Adipose tissue (tissue), 3 donors: ENCODE data around the gene PRKG1. TPM values are rescaled to one million over a fixed set of nuclear protein-coding genes. Genes with fewer than 3 reads are reported as not detected.
"Not testable (repeated sequence)": the region's sequence is repeated elsewhere in the genome, so short reads cannot be mapped to it uniquely, and the experiment has no call there.

ENCODE experiments used
- H3K27ac ChIP-seq: one replicate; pipeline ENCODE4 v1.5.1; 2013; ENCODE audit warnings: low read depth, low read length
- WGBS, 3 donors: extraction: QIAGEN DNeasy Blood & Tissue Kit; methylation state at CpG; one replicate each; pipeline ENCODE4 v1.1.7; 2013; 5-methylcytosine and 5-hydroxymethylcytosine counted together
- polyA plus RNA-seq, 3 donors: library from polyadenylated mRNA; stranded (reverse); fragments of 200-250 nt; gene quantifications; one replicate each; pipeline ENCODE4 v1.2.3, GENCODE V29; 2013
- donor health status: healthy with polysubstance abuse.
- donor health status: Bipolar disorder and iron deficiency.
- donor health status: healthy.

The PRKG1 gene
- polyA plus RNA-seq, 3 donors = 0.46 to 13.2 (median 2.1) TPM

- 70 to 94% (median 85%) methylated on average over 3 of the region's 3 CpGs for WGBS, 3 donors
Observed at GRCh38 chr10:51198170-51198569, 123.9 kb downstream of the PRKG1 start.

DNA sequence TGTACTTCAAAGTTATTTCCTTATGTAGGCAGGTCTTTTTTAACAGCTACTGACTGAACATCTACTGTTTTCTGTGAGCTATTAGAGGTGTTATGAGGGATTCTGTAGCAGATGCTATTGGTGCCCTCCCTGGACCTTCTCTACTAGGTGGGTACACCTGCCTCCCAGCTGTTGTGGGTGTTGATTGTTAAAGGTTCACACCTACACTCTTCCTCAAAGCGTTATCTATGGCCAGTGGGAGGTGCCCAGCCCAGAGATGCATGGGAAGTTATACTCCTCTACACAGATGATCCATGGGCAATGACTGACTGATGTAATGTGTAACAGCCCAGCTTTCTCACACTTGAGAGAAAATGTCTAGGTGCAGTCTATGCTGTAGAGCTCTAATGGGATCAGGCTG, 127.7 kb downstream of the PRKG1 start:
- 58 to 85% (median 78%) methylated on average over 1 of the region's 1 CpG for WGBS, 3 donors
- H3K27ac ChIP-seq = no peak overlapping the region

More at GRCh38 chr10:51198170-51198569, 123.9 kb downstream of the PRKG1 start:
- H3K27ac ChIP-seq = no peak overlapping the region

DNA sequence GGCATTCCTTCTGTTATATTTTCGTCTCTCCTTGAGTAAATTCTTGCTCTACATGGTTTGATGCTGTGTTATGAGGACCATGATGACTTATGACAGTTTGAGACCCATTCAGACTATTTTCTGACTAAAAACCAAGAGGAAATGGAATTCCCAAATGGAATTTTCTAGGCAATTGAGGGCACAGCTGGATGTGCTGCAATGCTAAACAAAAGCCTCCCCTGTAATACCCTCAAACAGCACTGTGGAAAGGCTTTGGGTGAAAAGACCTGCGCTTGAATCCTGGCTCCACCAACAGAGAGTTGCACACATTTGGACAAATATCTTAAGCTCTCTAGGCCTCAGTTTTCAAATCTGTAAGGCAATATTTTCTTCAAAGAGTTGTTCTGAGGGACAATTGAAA, 129.1 kb downstream of the PRKG1 start:
- 93 to 96% (median 94%) methylated on average over 2 of the region's 2 CpGs for WGBS, 3 donors
- H3K27ac ChIP-seq = no peak overlapping the region

DNA sequence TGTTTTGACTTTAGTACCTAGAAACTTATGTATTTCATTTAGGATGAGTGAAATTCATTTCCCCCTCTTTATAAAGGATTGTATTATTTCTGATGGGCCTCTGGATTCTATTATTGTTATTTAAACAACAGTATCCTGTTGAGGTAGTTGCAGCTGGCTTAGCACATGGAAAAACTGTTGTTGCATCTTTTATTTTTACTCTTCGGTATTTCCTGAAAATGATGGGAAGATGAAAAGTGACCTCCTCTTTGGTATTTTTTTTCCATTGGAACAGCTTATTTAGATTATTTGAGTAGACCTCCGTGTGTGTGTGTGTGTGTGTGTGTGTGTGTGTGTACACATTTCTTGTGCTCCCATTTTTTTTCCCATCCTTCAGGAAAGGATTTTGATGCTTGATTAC, 129.8 kb downstream of the PRKG1 start:
- no peak overlapping the region for H3K27ac ChIP-seq
- 50 to 80% (median 55%) methylated on average over 2 of the region's 2 CpGs for WGBS, 3 donors

- no peak overlapping the region for H3K27ac ChIP-seq
Observed at GRCh38 chr10:51204701-51205100, 130.4 kb downstream of the PRKG1 start.

GRCh38 chr10:51206500-51206899, 132.2 kb downstream of the PRKG1 start:
- WGBS, 3 donors = 57 to 82% (median 82%) methylated on average over 1 of the region's 1 CpG
- no peak overlapping the region for H3K27ac ChIP-seq

DNA sequence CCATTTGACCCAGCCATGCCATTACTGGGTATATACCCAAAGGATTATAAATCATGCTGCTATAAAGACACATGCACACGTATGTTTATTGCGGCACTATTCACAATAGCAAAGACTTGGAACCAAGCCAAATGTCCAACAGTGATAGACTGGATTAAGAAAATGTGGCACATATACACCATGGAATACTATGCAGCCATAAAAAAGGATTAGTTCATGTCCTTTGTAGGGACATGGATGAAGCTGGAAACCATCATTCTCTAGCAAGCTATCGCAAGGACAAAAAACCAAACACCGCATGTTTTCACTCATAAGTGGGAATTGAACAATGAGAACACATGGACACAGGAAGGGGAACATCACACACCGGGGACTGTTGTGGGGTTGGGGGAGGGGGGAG, 138.7 kb downstream of the PRKG1 start:
- WGBS, 3 donors = 86 to 100% (median 96%) methylated on average over 3 of the region's 5 CpGs
- not testable (repeated sequence) for H3K27ac ChIP-seq

- WGBS, 3 donors = 73 to 78% (median 76%) methylated on average over 11 of the region's 11 CpGs
Observed at GRCh38 chr10:51214207-51215196, 140.2 kb downstream of the PRKG1 start.

DNA sequence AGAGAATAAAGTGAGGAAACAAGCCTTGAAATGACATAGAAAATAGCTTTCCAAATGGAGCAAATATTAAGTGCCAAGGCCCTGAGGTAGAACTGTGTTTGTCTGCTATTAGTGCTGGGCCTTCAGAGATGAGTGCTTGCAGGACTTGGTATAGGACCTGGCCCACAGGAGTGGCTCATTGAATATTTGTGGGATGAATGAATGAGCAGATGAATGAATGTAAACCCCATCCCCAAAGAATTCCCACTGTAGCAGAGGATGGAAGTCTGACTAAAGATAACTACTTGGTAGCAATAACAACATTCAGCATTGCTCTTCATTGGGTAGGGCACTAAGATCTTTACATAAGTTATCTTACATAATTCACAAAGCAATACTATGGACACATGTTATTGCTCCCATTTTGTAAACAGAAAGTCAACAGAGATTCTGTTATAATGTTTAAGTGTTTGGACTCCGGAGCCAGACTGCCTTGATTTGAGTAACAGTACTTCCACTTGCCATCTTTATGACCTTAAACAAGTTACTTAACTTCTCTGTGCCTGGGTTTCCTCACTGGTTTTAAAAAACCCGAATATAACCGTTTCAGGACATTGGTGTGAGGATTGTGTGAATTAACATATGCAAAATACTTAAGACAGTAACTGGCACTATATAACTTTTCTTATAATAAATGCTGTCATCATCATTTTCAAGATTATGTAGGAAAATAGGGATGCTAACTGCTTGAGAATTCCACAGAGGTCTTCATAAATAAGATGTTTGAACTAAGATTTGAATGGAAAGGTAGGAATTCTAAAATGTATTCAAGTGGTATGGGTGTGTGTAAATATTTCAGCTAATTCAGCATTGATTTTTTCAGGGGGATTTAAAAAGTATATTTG, 141.9 kb downstream of the PRKG1 start:
- 70 to 91% (median 81%) methylated on average over 3 of the region's 3 CpGs for WGBS, 3 donors
- H3K27ac ChIP-seq = no peak overlapping the region

More at GRCh38 chr10:51214207-51215196, 140.2 kb downstream of the PRKG1 start:
- H3K27ac ChIP-seq = no peak overlapping the region

- 71 to 78% (median 75%) methylated on average over 1 of the region's 1 CpG for WGBS, 3 donors
- H3K27ac ChIP-seq = no peak overlapping the region
Observed at GRCh38 chr10:51217505-51217904, 143.2 kb downstream of the PRKG1 start.

- WGBS, 3 donors = 57 to 85% (median 57%) methylated on average over 5 of the region's 5 CpGs
- no peak overlapping the region for H3K27ac ChIP-seq
Observed at GRCh38 chr10:51224671-51225161, 150.4 kb downstream of the PRKG1 start.

- no peak overlapping the region for H3K27ac ChIP-seq
- 38 to 52% (median 39%) methylated on average over 4 of the region's 4 CpGs for WGBS, 3 donors
Observed at GRCh38 chr10:51227897-51228713, 153.8 kb downstream of the PRKG1 start.

DNA sequence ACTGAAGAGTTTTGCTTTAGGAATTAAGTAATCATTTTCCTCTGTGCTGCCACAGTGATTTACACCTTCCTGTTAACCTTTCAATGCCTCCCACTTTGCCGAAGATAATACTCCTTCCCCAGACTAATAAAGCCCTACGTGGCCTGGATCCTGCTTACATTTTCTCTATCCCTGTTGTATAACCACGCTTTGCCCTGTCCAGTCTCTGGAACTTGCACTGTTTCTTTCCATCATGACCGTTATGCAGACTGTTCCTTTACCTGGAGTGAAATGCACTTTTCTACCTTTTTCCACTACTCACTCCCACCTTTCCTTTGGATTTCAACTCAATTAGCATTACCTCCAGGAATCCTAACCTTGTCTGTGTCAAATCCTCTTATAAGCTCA, 154.4 kb downstream of the PRKG1 start:
- no peak overlapping the region for H3K27ac ChIP-seq

GRCh38 chr10:51230887-51231585, 156.7 kb downstream of the PRKG1 start:
- no peak overlapping the region for H3K27ac ChIP-seq

More for the DNA sequence above, 154.4 kb downstream of the PRKG1 start:
- WGBS, 3 donors = 54 to 79% (median 57%) methylated on average over 4 of the region's 4 CpGs

GRCh38 chr10:51231754-51232153, 157.5 kb downstream of the PRKG1 start:
- 41 to 47% (median 46%) methylated on average over 1 of the region's 1 CpG for WGBS, 3 donors
- H3K27ac ChIP-seq = no peak overlapping the region

More at GRCh38 chr10:51230887-51231585, 156.7 kb downstream of the PRKG1 start:
- 56 to 84% (median 60%) methylated on average over 5 of the region's 5 CpGs for WGBS, 3 donors

DNA sequence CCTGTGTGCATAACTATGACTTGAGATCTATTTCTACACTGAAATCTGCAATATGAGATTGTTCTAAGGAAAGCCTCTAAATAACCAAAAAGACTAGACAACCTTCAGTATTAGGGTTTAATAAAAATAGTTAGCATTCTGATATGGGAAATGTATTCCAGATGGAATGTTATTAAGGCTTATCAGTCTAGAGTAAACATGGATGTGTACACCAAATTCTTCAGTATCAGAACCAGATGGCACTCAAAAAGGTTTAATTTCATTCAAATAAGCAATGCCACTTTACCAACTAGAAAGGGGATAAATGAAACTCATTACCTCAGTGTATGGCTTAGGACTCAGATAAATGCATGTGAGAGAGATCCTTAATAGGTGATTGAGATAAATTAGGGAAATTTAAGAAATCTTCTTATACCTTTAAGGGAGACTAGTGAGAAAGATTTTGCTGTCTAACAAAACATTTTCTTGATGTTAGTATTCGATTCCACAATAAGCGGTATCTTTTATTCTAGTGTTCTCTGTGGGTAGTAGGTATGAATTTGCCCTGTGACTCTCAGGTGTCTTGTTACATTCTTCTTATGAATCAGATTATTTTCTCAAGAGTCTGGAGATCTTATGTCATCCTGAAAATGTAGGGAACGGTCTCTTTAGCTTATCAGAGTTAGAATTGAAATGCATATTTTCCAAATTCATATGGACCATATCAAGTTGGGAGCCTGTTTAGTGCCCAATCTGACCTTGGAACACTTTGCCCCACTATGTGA, 159.2 kb downstream of the PRKG1 start:
- 90 to 98% (median 94%) methylated on average over 3 of the region's 3 CpGs for WGBS, 3 donors
- no peak overlapping the region for H3K27ac ChIP-seq

GRCh38 chr10:51235865-51236264, 161.6 kb downstream of the PRKG1 start:
- no peak overlapping the region for H3K27ac ChIP-seq
- 82 to 100% (median 95%) methylated on average over 1 of the region's 1 CpG for WGBS, 3 donors
